Renal cortical epithelial cell (primary cell): ENCODE data around the gene TECTA. TPM values are rescaled to one million over a fixed set of nuclear protein-coding genes. Genes with fewer than 3 reads are reported as not detected.
"Not testable (repeated sequence)": the region's sequence is repeated elsewhere in the genome, so short reads cannot be mapped to it uniquely, and the experiment has no call there.

Source experiments
- DNase-seq: peaks from one replicate; pipeline ENCODE4 v3.0.0-alpha.2; 2011; ENCODE audit warnings: low read depth
- total RNA-seq: library from RNA; depleted of rRNA; stranded (reverse); fragments of >200 nt; gene quantifications from 2 replicates; pipeline ENCODE4 v1.2.3, GENCODE V29; 2014

Gene TECTA
- total RNA-seq, 1 donor from 2014 or later, result 0.50 TPM

DNA sequence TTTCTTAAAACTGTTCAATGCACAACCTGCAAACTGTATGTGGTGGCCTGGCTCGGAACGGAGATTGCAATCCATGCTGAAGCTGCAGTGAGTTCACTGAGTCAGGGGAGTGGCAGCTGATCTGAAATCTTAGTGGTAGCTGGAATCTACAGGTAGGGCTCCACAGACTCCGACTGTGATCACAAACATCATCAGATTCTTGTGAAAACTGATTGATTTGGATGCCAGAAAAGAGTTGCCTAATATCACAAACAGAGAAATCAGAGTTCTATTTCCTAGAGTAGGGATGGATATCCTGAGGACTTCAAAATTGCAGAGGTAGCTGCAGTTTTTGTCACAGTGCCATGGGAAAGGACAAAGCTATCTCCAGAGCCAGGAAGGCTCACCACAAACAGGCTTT lies 134.0 kb downstream of the TECTA start:
- no peak for DNase-seq

DNA sequence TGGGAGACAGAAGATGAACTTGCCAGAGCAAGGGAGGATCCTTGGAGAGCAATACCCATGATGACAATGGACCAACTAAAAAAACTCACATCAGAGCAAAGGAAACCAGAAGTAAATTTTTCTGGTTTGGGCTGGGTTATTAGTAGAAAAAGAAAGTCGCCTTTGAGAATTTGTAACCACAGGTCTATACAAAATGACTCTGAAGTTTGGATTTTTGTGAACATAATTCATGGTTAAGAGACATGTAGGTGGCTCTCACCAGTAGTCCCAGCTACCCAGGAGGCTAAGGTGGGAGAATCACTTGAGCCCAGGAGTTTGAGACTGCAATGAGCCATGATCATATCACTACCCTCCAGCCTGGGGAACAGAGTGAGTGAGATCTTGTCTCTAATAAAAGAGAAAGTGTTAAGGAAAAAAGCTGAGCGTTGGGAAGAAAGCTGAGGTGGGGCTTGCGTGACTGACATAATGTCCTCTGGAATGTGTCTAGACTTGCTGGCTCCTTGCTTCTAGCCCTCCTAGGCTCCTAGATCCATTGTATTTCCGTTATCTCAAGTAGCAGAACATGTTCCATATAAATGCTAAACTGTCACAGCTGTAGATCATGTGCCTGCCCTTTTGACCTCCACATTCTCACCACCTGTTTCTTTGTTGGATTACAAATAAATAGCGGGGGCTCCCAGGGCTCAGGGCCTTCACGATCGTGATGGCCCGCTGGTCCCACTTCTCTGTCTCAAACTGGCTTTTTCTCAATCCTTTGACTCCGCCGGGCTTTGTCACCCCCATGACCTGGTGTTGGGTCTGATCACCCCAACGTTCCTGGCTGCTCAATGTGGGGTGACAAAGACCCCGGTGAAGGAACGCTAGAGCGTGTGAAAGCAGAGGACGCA lies 135.3 kb downstream of the TECTA start:
- no peak for DNase-seq

- not testable (repeated sequence) for DNase-seq
Observed at GRCh38 chr11:121237247-121237646, 136.2 kb downstream of the TECTA start.

GRCh38 chr11:121237686-121238658 lies 136.9 kb downstream of the TECTA start:
- DNase-seq, result no peak

DNA sequence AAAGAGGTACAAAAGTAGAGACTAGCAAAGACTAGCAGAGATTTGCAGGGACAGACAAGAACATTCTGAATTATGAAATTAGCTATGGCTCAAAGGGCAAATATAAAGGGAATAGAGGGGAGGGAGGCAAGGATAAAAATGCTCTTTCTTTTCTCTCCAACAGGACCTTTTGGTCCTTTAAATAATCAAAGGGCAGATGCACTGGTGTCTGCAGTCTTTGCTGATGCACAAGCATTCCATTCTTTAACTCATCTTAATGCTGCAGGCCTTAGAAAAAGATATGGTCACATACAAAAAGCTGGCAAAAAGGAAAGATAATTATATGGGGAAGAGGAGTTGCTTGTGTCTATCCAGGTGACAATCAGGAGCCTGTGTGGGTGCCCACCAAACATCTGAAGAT lies 137.9 kb downstream of the TECTA start:
- no peak for DNase-seq

DNA sequence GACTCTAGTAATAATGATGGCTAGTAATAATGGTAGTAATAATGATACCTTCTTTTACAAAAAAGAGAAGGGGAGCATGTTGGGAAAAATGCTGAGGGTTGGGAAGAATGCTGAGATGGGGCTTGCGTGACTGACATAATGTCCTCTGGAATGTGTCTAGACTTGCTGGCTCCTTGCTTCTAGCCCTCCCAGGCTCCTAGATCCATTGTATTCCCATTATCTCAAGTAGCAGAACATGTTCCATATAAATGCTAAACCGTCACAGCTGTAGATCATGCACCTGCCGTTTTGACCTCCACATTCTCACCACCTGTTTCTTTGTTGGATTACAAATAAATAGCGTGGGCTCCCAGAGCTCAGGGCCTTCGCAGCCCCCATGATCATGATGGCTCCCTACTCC lies 139.0 kb downstream of the TECTA start:
- not testable (repeated sequence) for DNase-seq

DNA sequence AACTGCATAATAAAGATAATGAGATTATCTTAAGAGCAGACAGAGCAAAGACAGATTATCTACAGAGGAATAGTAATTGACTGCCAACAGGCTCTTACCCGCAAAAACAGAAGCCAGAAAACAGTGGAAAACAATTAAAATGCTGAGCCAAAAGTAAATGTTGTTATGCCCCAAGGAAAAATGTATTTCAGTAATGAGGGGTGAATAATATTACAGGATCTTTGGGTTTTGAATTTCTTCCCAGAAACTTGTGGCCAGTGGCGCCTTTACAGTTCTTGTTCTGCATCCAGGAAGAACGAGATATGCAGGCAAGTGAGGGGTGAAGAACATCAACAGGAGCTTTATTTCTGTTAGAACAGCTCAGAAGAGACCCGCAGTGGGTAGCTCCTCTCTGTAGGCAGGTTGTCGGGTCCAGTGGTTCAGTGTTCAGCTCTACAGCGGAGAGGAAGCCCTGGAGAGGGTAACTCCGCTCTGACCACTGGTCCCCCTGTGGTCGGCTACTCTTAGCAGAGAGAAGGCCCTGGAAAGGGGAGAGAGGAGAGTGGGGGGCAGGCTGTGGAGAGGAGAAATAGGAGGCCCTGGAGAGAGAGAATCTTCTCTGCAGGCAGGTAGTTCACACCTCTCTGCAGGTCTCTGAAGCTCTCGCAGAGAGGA lies 139.7 kb downstream of the TECTA start:
- DNase-seq, result no peak

Other genes with a start within 250 kb of the TECTA start
- gene TBCEL, start 77.1 kb upstream of the TECTA start, total RNA-seq, result 15.5 and 44.4 TPM in 2 replicates
- gene SC5D, start 191.5 kb downstream of the TECTA start, total RNA-seq, result 51.0 and 73.3 TPM in 2 replicates